AG04449 (cell line): ENCODE results near the gene GPR6.

Experiments used
- CTCF ChIA-PET: fragments of 350-600 bp; formaldehyde crosslinking; extraction: SDS; loops from one replicate; lab custom pipeline; 2021; ENCODE audit warnings: antibody characterized with exemption; lab: Yijun Ruan, JAX
- POLR2A ChIA-PET: fragments of 400-600, 350-600 bp; formaldehyde crosslinking; extraction: SDS; loops from one replicate; lab custom pipeline; 2020; ENCODE audit warnings: antibody characterized with exemption, inconsistent platforms; lab: Yijun Ruan, JAX
- DNase-seq: peaks from one replicate; pipeline ENCODE4 v3.0.0-alpha.2; 2010; ENCODE audit warnings: low read depth, low spot score
- H3K4me3 ChIP-seq: 2 replicates; pipeline ENCODE4 v1.5.1; 2011; ENCODE audit warnings: low read depth, mild to moderate bottlenecking, control low read depth, low read length
- TF ChIP-seq, protein P1 (sequence below): IDR thresholded peaks from one replicate; pipeline ENCODE4 v1.5.1; 2011; ENCODE audit warnings: mild to moderate bottlenecking, moderate library complexity, low read length, control low read depth, inconsistent platforms; ENCODE audit not compliant: insufficient read depth; ENCODE audit errors: missing control alignments

The GPR6 gene

DNA sequence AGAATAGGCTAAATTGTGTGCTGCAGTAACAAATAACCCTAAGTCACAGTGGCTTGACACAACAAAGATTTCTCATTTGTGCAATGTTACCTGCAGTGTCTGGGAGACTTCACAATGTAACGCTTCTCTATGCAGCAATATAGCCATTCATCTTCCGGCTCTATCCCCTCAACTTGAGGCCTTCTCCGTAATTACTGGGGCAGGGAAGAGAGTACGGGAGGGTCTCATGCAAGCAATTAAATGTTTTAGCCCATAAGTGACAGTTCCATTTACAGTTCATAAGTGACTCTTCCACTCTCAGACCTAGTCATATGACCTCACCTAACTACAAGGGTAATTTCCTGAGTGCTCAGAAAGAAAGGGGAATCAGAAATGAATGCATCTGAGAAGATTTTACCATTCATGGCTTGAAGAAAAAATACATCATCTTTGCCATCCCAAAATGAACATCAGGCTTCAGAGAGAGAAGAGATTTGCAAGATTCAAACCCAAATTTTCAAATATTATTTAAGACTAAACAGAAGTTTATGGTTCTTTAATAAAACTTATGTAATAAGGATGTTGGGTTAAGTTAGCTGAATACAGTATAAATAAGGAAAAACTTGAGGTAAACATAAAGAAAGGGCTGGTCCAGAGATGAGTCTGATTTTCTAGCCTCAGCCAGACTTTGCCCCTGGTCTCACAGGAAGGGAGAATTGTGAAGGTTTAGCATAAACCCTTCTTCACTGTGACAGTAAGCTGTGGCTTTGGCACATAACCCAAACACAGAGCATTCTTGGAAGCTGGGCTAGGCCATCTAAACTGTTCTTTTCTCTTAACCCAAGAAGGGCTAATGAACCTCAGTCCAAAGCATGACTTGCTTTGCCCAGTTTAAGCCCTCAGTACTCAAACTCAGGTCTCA is 13.3 kb downstream of the GPR6 start:
- no peak overlapping the region for H3K4me3 ChIP-seq
- ChIA-PET CTCF (no interaction called here), POLR2A (no interaction called here)
- TF ChIP-seq, protein P1, sequence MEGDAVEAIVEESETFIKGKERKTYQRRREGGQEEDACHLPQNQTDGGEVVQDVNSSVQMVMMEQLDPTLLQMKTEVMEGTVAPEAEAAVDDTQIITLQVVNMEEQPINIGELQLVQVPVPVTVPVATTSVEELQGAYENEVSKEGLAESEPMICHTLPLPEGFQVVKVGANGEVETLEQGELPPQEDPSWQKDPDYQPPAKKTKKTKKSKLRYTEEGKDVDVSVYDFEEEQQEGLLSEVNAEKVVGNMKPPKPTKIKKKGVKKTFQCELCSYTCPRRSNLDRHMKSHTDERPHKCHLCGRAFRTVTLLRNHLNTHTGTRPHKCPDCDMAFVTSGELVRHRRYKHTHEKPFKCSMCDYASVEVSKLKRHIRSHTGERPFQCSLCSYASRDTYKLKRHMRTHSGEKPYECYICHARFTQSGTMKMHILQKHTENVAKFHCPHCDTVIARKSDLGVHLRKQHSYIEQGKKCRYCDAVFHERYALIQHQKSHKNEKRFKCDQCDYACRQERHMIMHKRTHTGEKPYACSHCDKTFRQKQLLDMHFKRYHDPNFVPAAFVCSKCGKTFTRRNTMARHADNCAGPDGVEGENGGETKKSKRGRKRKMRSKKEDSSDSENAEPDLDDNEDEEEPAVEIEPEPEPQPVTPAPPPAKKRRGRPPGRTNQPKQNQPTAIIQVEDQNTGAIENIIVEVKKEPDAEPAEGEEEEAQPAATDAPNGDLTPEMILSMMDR: no peak
- no peak for DNase-seq

DNA sequence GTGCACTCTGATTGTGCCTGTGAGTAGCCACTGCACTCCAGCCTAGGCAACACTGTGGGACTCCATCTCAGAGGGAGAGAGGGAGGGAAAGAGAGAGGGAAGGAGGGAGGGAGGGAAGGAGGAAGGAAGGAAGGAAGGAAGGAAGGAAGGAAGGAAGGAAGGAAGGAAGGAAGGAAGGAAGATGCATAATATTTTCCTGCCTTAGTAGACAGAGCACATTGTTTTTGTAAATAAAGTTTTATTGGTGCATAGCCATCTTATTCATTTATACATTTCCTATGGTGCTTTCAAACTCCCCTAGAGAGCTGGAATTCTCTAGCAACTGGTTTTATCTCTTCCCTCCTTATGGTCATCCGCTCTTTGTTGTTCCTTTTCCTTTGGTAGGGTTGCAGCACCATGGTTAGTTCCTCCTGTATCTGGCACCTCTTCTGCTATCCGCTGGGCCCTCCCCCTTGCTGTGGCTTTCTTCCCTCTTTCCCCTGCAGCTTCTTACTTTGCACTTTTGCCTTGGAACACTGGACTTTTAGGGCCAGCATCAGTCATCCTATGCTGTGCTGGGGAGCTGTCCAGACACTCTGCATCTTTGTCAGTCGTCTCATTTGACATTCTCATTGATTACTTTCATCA is 20.2 kb downstream of the GPR6 start:
- TF ChIP-seq, protein P1: no peak
- H3K4me3 ChIP-seq: no peak overlapping the region
- ChIA-PET CTCF (no interaction called here), POLR2A (no interaction called here)
- no peak for DNase-seq

DNA sequence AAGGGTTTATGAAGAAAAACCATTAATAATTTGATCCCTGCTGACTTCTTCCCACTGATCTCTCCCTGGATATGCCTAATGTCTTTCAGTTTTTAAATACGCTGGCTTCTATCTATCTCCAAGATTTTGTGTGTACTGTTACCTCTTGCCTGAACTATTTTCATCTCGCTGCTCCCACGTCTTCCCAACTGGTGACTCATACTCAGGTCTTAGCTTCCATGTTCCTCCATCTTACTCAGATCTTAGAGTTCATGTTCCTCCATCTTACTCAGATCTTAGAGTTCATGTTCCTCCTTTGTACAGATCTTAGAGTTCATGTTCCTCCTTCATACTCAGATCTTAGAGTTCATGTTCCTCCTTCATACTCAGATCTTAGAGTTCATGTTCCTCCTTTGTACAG is 21.6 kb downstream of the GPR6 start:
- ChIA-PET POLR2A (no interaction called here), CTCF (no interaction called here)
- no peak overlapping the region for H3K4me3 ChIP-seq
- TF ChIP-seq, protein P1: no peak
- DNase-seq: no peak

DNA sequence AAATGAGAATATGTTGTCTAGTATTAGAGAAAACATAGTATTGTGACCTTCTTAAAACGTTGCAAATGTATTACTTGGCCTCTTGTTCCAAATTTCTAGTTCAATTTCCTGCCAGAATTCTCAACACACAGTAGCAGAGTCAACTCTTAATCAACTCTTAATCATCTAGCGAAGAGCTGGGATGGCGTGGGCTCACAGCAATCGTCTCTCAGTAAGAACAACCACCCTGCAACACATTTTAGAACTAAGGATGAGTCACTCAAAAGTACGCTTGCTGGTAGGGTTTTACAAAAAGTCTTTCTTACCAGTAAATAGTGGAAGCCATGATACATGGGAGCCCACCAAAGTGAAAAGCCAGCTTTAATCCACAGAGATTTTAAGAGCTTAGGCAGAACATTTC is 24.6 kb downstream of the GPR6 start:
- TF ChIP-seq, protein P1: no peak
- no peak overlapping the region for H3K4me3 ChIP-seq
- ChIA-PET CTCF (no interaction called here), POLR2A (no interaction called here)
- no peak for DNase-seq

DNA sequence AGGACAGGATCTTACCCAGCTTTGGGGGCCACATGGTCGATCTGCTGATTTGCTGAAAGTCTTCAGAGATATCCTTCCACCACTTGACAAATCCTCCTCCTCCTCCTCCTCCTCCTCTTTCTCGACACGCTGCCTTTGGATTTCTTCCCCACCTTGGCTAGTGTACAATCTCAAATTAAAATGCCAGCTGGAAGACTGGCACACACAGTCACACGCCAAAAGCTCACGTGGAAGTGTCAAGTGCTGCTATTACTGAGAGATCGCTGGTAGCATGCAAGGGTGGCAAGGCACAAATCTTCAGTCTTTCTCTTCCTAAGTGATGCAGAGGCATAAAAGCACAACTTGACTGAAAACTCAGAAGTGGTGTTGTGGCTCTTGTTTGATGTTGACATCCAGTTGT is 35.3 kb downstream of the GPR6 start:
- CTCF ChIA-PET: interaction anchor here (1.1 kb wide), 1 partner anchor 27 kb away, joined by 3 read pairs; no protein-coding TSS in a partner anchor
- POLR2A ChIA-PET: no interaction called here
- TF ChIP-seq, protein P1: no peak

DNA sequence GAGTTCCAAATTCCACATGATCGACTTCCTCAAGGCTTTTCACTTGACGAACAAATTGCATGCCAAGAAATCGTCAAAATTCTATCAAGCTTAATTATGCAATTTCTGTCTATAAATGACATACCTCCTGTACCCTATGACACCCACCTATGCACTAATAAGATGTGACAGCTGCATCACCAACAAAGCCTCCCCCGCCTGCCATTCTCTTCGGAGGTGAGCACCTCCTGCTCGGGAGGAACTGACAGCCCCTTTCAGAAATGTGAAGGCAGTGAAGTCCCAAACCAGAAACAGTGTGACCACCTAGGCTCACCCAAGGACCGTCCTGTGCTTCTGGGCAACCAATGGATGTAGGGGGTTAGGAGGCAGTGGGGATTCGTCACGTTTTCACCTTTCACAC is 37.1 kb downstream of the GPR6 start:
- TF ChIP-seq, protein P1: no peak
- CTCF ChIA-PET: no interaction called here
- POLR2A ChIA-PET: no interaction called here
- DNase-seq: no peak
- H3K4me3 ChIP-seq: no peak overlapping the region

More for the DNA sequence above, 35.3 kb downstream of the GPR6 start:
- H3K4me3 ChIP-seq: no peak overlapping the region
- DNase-seq: no peak
